Glutamatergic neuron (in vitro differentiated cells): ENCODE results near the gene YTHDC2. TPM values are rescaled to one million over a fixed set of nuclear protein-coding genes. Genes with fewer than 3 reads are reported as not detected.

ENCODE experiments used
- DNase-seq: peaks from one replicate; pipeline ENCODE4 v3.0.0; 2022
- H3K27ac Mint-ChIP-seq: one replicate; pipeline ENCODE4 v1.8.0; 2020; ENCODE audit warnings: mild to moderate bottlenecking, mixed read lengths, inconsistent platforms; ENCODE audit not compliant: unreplicated experiment
- H3K27me3 Mint-ChIP-seq: one replicate; pipeline ENCODE4 v1.8.0; 2020; ENCODE audit warnings: mild to moderate bottlenecking, moderate library complexity, mixed read lengths, inconsistent platforms; ENCODE audit not compliant: unreplicated experiment
- H3K36me3 Mint-ChIP-seq: one replicate; pipeline ENCODE4 v1.8.0; 2020; ENCODE audit warnings: mild to moderate bottlenecking, mixed read lengths, inconsistent platforms; ENCODE audit not compliant: unreplicated experiment
- H3K4me1 Mint-ChIP-seq: one replicate; pipeline ENCODE4 v1.8.0; 2020; ENCODE audit warnings: mild to moderate bottlenecking, low read depth, mixed read lengths, inconsistent platforms; ENCODE audit not compliant: unreplicated experiment
- H3K4me3 Mint-ChIP-seq: one replicate; pipeline ENCODE4 v1.8.0; 2020; ENCODE audit warnings: mild to moderate bottlenecking, mixed read lengths, inconsistent platforms; ENCODE audit not compliant: unreplicated experiment
- H3K9me3 Mint-ChIP-seq: one replicate; pipeline ENCODE4 v1.8.0; 2020; ENCODE audit warnings: mild to moderate bottlenecking, moderate library complexity, mixed read lengths, inconsistent platforms; ENCODE audit not compliant: unreplicated experiment
- CTCF ChIP-seq: fragments of 200-600 bp; sonication (generic); IDR thresholded peaks from one replicate; pipeline ENCODE4 v1.5.0; 2021; ENCODE audit not compliant: partially characterized antibody, unreplicated experiment
- total RNA-seq: library from RNA; stranded (reverse); fragmentation: NEBNext Ultra II Directional; extraction: Animal tissue kit (Norgen Biotek cat#: 25700); gene quantifications from one replicate; pipeline ENCODE4 v1.2.1, GENCODE V29; 2021; ENCODE audit not compliant: unreplicated experiment

Gene YTHDC2
- total RNA-seq, 1 donor from 2014 or later = 39.9 TPM

DNA sequence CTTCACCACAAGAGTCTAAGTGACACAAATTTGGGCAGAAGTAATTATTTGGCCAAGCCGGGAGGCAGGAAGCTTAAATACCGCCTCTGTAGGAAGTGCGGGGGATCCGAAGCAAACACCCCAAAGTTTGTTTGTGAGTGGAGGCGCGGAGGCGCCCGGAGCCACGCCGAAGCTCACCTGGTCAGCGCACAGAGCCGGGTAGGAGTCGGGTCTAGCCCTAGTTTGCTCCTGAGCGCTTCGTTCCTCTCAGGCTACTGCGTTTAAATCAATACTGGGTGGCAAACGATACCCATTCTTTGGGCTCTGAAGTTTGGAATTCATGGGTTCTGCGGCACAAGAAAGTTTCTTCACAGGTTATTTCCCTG is 26.1 kb upstream of the YTHDC2 start:
- no peak for TF ChIP-seq CTCF
- Mint-ChIP-seq H3K36me3 (peaks cover 11% of the 10 kb centered on the region), H3K27me3 (peaks cover 2% of the 10 kb centered on the region), H3K9me3 (peaks cover 5% of the 10 kb centered on the region), H3K4me1 (no peaks in the 10 kb centered on the region), H3K4me3 (peak overlapping the region; percentile 88), H3K27ac (peak overlapping the region; percentile 67)
- no peak for DNase-seq

DNA sequence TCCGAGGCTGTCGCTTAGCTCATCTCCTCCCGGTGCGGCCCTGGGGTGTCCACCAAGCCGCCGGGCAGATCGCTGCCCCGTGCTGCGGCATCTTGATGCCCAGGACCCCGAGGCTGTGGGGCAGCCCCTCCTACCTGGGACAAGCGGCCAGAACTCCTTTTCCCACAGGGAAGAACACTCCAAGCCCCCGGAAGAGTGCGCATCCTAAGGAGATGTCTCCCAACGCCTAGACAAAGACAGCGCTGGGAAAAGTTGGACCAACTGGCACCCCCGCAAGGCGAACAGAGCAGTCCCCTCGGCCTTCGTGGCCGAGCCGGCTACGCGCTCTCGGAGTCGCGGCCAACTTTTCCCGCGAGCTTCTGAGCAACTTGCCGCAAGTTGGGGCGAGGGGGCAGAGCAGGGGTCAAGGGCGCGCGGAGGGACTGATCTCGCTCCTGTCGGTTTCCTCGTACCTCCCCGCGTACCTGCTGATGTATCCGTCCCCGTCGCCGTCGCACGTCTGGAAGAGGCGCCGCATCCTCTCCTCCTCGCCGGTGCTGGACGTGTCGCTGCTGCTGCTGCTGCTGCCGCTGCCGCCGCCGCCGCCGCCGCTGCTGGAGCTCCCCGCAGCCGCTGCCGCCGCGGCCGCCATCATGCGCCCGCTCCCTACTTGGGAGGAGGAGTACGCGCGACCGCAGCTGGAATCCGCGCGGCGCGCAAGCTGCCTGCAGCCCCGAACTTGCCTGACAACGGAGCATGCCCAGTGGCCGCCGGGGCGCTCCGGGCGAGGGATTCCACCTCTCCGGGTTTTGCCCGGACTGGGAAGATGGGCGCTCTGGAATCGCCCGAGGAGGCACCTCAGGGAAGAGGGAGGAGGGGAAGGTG is 25.5 kb upstream of the YTHDC2 start, which contains the start of gene MCC:
MCC (minus strand) TSS at position 673 of the 864 bp plus-strand sequence.
- Mint-ChIP-seq H3K9me3 (peaks cover 5% of the 10 kb centered on the region), H3K27ac (peak within 1 kb of the TSS; percentile 67), H3K27me3 (peaks cover 2% of the 10 kb centered on the region), H3K4me1 (no peaks in the 10 kb centered on the region), H3K36me3 (peaks cover 11% of the 10 kb centered on the region), H3K4me3 (peak within 1 kb of the TSS; percentile 89)
- TF ChIP-seq CTCF = no peak
- DNase-seq = peak; percentile 95

GRCh38 chr5:113488645-113489184 is 24.8 kb upstream of the YTHDC2 start:
- Mint-ChIP-seq H3K27me3 (peaks cover 2% of the 10 kb centered on the region), H3K4me1 (no peaks in the 10 kb centered on the region), H3K27ac (peak overlapping the region; percentile 62), H3K9me3 (peaks cover 5% of the 10 kb centered on the region), H3K4me3 (peak overlapping the region; percentile 89), H3K36me3 (peaks cover 11% of the 10 kb centered on the region)
- no peak for DNase-seq
- no peak for TF ChIP-seq CTCF

DNA sequence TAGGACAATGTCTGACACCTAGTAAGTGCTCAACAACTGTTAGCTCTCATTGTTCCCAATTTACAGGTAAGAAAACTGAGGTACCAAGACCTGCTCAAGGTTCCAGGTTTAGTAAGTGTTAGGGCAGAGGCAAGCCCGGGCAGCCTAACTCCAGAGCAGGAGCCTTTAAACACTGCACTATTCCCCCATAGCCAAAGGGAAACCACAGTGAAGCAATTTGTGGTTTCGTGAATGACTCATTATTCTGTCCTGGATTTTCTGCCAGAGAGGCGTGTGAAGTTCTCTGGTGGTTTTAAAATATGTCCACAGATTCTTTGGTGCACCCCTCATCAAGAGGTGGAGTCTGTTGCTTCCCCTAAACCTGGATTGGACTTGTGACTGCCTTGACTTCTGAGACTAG is 24.2 kb upstream of the YTHDC2 start:
- Mint-ChIP-seq H3K4me3 (no peak overlapping the region), H3K27me3 (peaks cover 2% of the 10 kb centered on the region), H3K27ac (no peak overlapping the region), H3K36me3 (peaks cover 11% of the 10 kb centered on the region), H3K4me1 (no peaks in the 10 kb centered on the region), H3K9me3 (peaks cover 5% of the 10 kb centered on the region)
- DNase-seq = no peak
- no peak for TF ChIP-seq CTCF

GRCh38 chr5:113490317-113490716 is 23.2 kb upstream of the YTHDC2 start:
- Mint-ChIP-seq H3K9me3 (peaks cover 5% of the 10 kb centered on the region), H3K27ac (no peak overlapping the region), H3K4me1 (no peaks in the 10 kb centered on the region), H3K36me3 (peaks cover 11% of the 10 kb centered on the region), H3K4me3 (no peak overlapping the region), H3K27me3 (peaks cover 2% of the 10 kb centered on the region)
- no peak for DNase-seq
- TF ChIP-seq CTCF = no peak
